HCT116 (cell line): ENCODE measurements around the gene GALK2. TPM values are rescaled to one million over a fixed set of nuclear protein-coding genes. Genes with fewer than 3 reads are reported as not detected.

ENCODE experiments used
- ATAC-seq: fragments of 200-7000 bp; cut with Tn5 transposase; 2 replicates; pipeline ENCODE4 v1.9.1; 2020; ENCODE audit warnings: mild to moderate bottlenecking, moderate library complexity
- BruUV-seq: library from RNA; stranded (reverse); fragments of 400-500 nt; replicated peaks from 2 replicates; lab custom pipeline; 2021; lab: Mats Ljungman, UMichigan
- CTCF ChIA-PET: fragments of 300-600 bp; sonication (Branson Sonifier 250); formaldehyde crosslinking; loops from one replicate; lab custom pipeline; 2021; ENCODE audit warnings: antibody characterized with exemption; lab: Charles Lee
- POLR2A ChIA-PET: fragments of 300-600, 350-600 bp; sonication (Branson Sonifier 250); formaldehyde crosslinking; loops from one replicate; lab custom pipeline; 2021; ENCODE audit warnings: antibody characterized with exemption; lab: Charles Lee
- RAD21 ChIA-PET, 2 experiments: fragments of 300-600 bp; sonication (Branson Sonifier 250); formaldehyde crosslinking; loops; one replicate each; lab custom pipeline; 2023; ENCODE audit warnings: low total read pairs in 2 of 2; ENCODE audit not compliant: uncharacterized antibody in 2 of 2, unreplicated experiment in 2 of 2, low non-redundant PET in 1 of 2; lab: Charles Lee
- DNase-seq: peaks from one replicate; pipeline ENCODE4 v3.0.0-alpha.2; 2010; ENCODE audit warnings: low read depth, low spot score
- H2AFZ ChIP-seq: fragments of 200-600 bp; shearing (Covaris generic), sonication (generic); 2 replicates; pipeline ENCODE4 v1.6.1; 2017; ENCODE audit warnings: low read depth, mixed run types, mixed read lengths, antibody characterized with exemption, low read length; ENCODE audit not compliant: poor library complexity, severe bottlenecking
- H3K27ac ChIP-seq: 2 replicates; pipeline ENCODE4 v1.5.1; 2012; ENCODE audit warnings: low read depth, low read length
- H3K27me3 ChIP-seq: fragments of 200-600 bp; sonication (generic); 2 replicates; pipeline ENCODE4 v1.6.1; 2016; ENCODE audit warnings: mixed run types, low read length, mixed read lengths; ENCODE audit not compliant: insufficient read depth
- H3K36me3 ChIP-seq, 2 experiments: fragments of 200-500 bp in 1 of 2; fragments of 200-600 bp in 1 of 2; sonication (Bioruptor generic) in 1 of 2; sonication (generic) in 1 of 2; 2 replicates each; pipeline versions ENCODE4 v1.5.1 to v1.6.1; 2014 to 2016; ENCODE audit warnings: low read length in 2 of 2, inconsistent platforms in 1 of 2, mixed read lengths in 1 of 2, mixed run types in 1 of 2; ENCODE audit not compliant: insufficient read depth in 2 of 2, control insufficient read depth in 1 of 2
- H3K4me1 ChIP-seq, 2 experiments: fragments of 200-600 bp in 1 of 2; sonication (generic) in 1 of 2; 2 replicates each; pipeline versions ENCODE4 v1.5.1 to v1.6.1; 2012 to 2017; ENCODE audit warnings: low read length in 2 of 2, inconsistent platforms in 1 of 2, mild to moderate bottlenecking in 1 of 2, mixed read lengths in 1 of 2, mixed run types in 1 of 2, moderate library complexity in 1 of 2; ENCODE audit not compliant: insufficient read depth in 2 of 2, control insufficient read depth in 1 of 2
- H3K4me2 ChIP-seq: fragments of 200-600 bp; sonication (generic); 2 replicates; pipeline ENCODE4 v1.6.1; 2017; ENCODE audit warnings: mixed run types, low read length, mixed read lengths
- H3K4me3 ChIP-seq, 2 experiments: fragments of 200-600 bp in 1 of 2; sonication (generic) in 1 of 2; replicated peaks in 1 of 2; 2 replicates each; pipeline ENCODE4 v1.5.1; 2011 to 2016; ENCODE audit warnings: low read length in 2 of 2, control low read depth in 1 of 2, low read depth in 1 of 2, mild to moderate bottlenecking in 1 of 2, mixed read lengths in 1 of 2, mixed run types in 1 of 2
- H3K79me2 ChIP-seq: fragments of 200-600 bp; sonication (generic); 2 replicates; pipeline ENCODE4 v1.6.1; 2017; ENCODE audit warnings: mild to moderate bottlenecking, mixed run types, low read length, moderate library complexity, mixed read lengths; ENCODE audit not compliant: insufficient read depth
- H3K9ac ChIP-seq: fragments of 200-600 bp; sonication (generic); 2 replicates; pipeline ENCODE4 v1.6.1; 2016; ENCODE audit warnings: low read length, mixed read lengths
- H3K9me2 ChIP-seq: fragments of 200-600 bp; sonication (generic), shearing (Covaris generic); 2 replicates; pipeline ENCODE4 v1.6.1; 2017; ENCODE audit warnings: mixed run types, mild to moderate bottlenecking, moderate library complexity; ENCODE audit not compliant: insufficient read depth
- H3K9me3 ChIP-seq, 2 experiments: fragments of 200-500 bp in 1 of 2; fragments of 200-600 bp in 1 of 2; sonication (Bioruptor generic) in 1 of 2; sonication (generic) in 1 of 2; 2 replicates each; pipeline ENCODE4 v1.6.1; 2014 to 2017; ENCODE audit warnings: low read length in 2 of 2, mixed read lengths in 2 of 2, inconsistent platforms in 1 of 2, low read depth in 1 of 2, mild to moderate bottlenecking in 1 of 2, mixed run types in 1 of 2, moderate library complexity in 1 of 2; ENCODE audit not compliant: control insufficient read depth in 1 of 2, insufficient read depth in 1 of 2
- H4K20me1 ChIP-seq: fragments of 200-600 bp; sonication (generic), shearing (Covaris generic); 2 replicates; pipeline ENCODE4 v1.6.1; 2017; ENCODE audit warnings: mixed run types, mild to moderate bottlenecking, moderate library complexity; ENCODE audit not compliant: insufficient read depth
- ATF3 ChIP-seq: IDR thresholded peaks from 2 replicates; pipeline ENCODE4 v1.6.1; 2012
- CTCF ChIP-seq, 3 experiments: fragments of 200-600 bp in 1 of 3; sonication (generic) in 1 of 3; IDR thresholded peaks in 2 of 3; conservative IDR thresholded peaks in 1 of 3; 2 replicates each; pipeline ENCODE4 v1.5.1; 2012 to 2017; ENCODE audit warnings: low read depth in 2 of 3, low read length in 2 of 3, antibody characterized with exemption in 1 of 3, borderline replicate concordance in 1 of 3, control low read depth in 1 of 3, mild to moderate bottlenecking in 1 of 3, mixed read lengths in 1 of 3, mixed run types in 1 of 3, moderate library complexity in 1 of 3; ENCODE audit not compliant: insufficient read depth in 1 of 3
- EGR1 ChIP-seq: IDR thresholded peaks from 2 replicates; pipeline ENCODE4 v1.6.1; 2012; ENCODE audit warnings: low read depth
- ELF1 ChIP-seq: IDR thresholded peaks from 2 replicates; pipeline ENCODE4 v1.6.1; 2012; ENCODE audit warnings: low read depth, borderline replicate concordance
- EZH2 ChIP-seq: fragments of 200-600 bp; sonication (generic); IDR thresholded peaks from 2 replicates; pipeline ENCODE4 v1.6.1; 2017; ENCODE audit warnings: antibody characterized with exemption, mixed run types
- EZH2phosphoT487 ChIP-seq: fragments of 200-600 bp; IDR thresholded peaks from 2 replicates; pipeline ENCODE4 v1.6.1; 2018; ENCODE audit warnings: antibody characterized with exemption, borderline replicate concordance
- FOSL1 ChIP-seq: IDR thresholded peaks from 2 replicates; pipeline ENCODE4 v1.6.1; 2012; ENCODE audit warnings: low read depth
- JUND ChIP-seq: IDR thresholded peaks from 2 replicates; pipeline ENCODE4 v1.6.1; 2012
- MAX ChIP-seq: IDR thresholded peaks from 2 replicates; pipeline ENCODE4 v1.6.1; 2012
- POLR2A ChIP-seq: IDR thresholded peaks from 2 replicates; pipeline ENCODE4 v1.7.0; 2011; ENCODE audit warnings: borderline replicate concordance; ENCODE audit not compliant: insufficient read depth, insufficient read length; ENCODE audit errors: extremely low read depth
- POLR2AphosphoS5 ChIP-seq: IDR thresholded peaks from 2 replicates; pipeline ENCODE4 v1.6.1; 2011; ENCODE audit warnings: mild to moderate bottlenecking, low read depth, low read length, moderate library complexity
- RAD21 ChIP-seq: IDR thresholded peaks from 2 replicates; pipeline ENCODE4 v1.6.1; 2012; ENCODE audit warnings: low read depth, mild to moderate bottlenecking
- SP1 ChIP-seq: IDR thresholded peaks from 2 replicates; pipeline ENCODE4 v1.6.1; 2012; ENCODE audit warnings: low read depth
- SRF ChIP-seq: IDR thresholded peaks from 2 replicates; pipeline ENCODE4 v1.6.1; 2012; ENCODE audit warnings: low read depth
- TCF7L2 ChIP-seq: IDR thresholded peaks from 2 replicates; pipeline ENCODE4 v1.7.0; 2011; ENCODE audit warnings: borderline replicate concordance, inconsistent platforms; ENCODE audit not compliant: insufficient read depth, insufficient read length; ENCODE audit errors: extremely low read depth
- YY1 ChIP-seq: IDR thresholded peaks from 2 replicates; pipeline ENCODE4 v1.6.1; 2011; ENCODE audit warnings: low read length, low read depth, moderate library complexity, mild to moderate bottlenecking; ENCODE audit not compliant: insufficient replicate concordance; ENCODE audit errors: extremely low read depth
- ZFX ChIP-seq: fragments of 450-650 bp; IDR thresholded peaks from 2 replicates; pipeline ENCODE4 v1.6.1; 2017
- ZNF274 ChIP-seq: fragments of 200-500 bp; sonication (Bioruptor generic); IDR thresholded peaks from 2 replicates; pipeline ENCODE4 v1.6.1; 2014; ENCODE audit warnings: mild to moderate bottlenecking, low read depth, low read length, inconsistent platforms
- intact Hi-C: fragments of 100-400 bp; cut with micrococcal nuclease; formaldehyde crosslinking; loops from 2 replicates; pipeline ENCODE4 v1.10.0; 2022
- total RNA-seq: library from RNA; stranded (reverse); gene quantifications from one replicate; pipeline ENCODE4 v1.2.1, GENCODE V29; 2021; ENCODE audit not compliant: unreplicated experiment
- TF ChIP-seq, protein P1 (sequence below): IDR thresholded peaks from 2 replicates; pipeline ENCODE4 v1.6.1; 2011; ENCODE audit warnings: mild to moderate bottlenecking, low read length, moderate library complexity; ENCODE audit not compliant: insufficient replicate concordance; ENCODE audit errors: extremely low read depth

The GALK2 gene
- total RNA-seq, 1 experiment from 2014 or later, result 18.7 TPM

- TF ChIP-seq CTCF (IDR thresholded peaks at IDR 0.05 in 2 of 3, conservative IDR thresholded peaks at IDR 0.05 in 1 of 3; ENCODE audit: borderline replicate concordance in 1 of 3, insufficient read depth in 1 of 3, low read depth in 2 of 3, low read length in 2 of 3), result no peak
- TF ChIP-seq ZNF274, result no peak
These were observed 45.7 kb upstream of the GALK2 start (continued) for GRCh38 chr15:49124371-49124770.

DNA sequence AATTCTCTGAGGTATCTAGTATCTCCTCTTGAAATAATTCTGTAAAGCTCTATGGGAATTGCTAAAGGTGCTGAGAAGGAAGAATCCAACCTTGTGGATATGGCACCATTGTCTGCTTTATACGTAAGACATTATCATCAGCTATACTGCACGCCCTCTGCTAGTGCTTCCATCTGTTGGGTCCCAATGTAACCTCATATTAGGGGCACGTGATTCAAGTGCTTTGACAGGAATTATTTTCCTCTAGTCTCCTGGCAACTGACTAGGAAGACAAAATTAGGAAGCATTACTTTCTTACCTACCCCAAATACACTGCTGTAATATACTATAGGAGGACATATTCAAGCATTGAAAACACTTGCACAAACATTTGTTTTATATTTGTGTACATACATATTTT lies 38.6 kb upstream of the GALK2 start:
- DNase-seq, result no peak
- CTCF ChIA-PET, result no interaction called here
- H3K4me1 ChIP-seq, result no peaks in the 10 kb centered on the region
- no peaks in the 10 kb centered on the region for H3K9me3 ChIP-seq
- peaks cover 55 to 62% of the 10 kb centered on the region in 2 experiments for H3K36me3 ChIP-seq
- H3K9me2 ChIP-seq, result no peaks in the 10 kb centered on the region
- BruUV-seq, result no TSS peak
- RAD21 ChIA-PET, result no interaction called here
- no peak overlapping the region for H3K4me3 ChIP-seq
- no peak overlapping the region for H3K27ac ChIP-seq
- no peak overlapping the region for H2AFZ ChIP-seq
- H3K27me3 ChIP-seq, result no peaks in the 10 kb centered on the region
- POLR2A ChIA-PET, result no interaction called here
- no peaks in the 10 kb centered on the region for H4K20me1 ChIP-seq
- ATAC-seq, result no peak
- no peak overlapping the region for H3K9ac ChIP-seq
- H3K4me2 ChIP-seq, result no peak overlapping the region
- TF ChIP-seq FOSL1 (no peak), EZH2 (no peak), EGR1 (no peak), ELF1 (no peak), ZNF274 (no peak), POLR2A (no peak), RAD21 (no peak), POLR2AphosphoS5 (no peak), SP1 (no peak), JUND (no peak), EZH2phosphoT487 (no peak), ZFX (no peak), MAX (no peak), SRF (no peak), YY1 (no peak), TCF7L2 (no peak), ATF3 (no peak), CTCF (IDR thresholded peaks at IDR 0.05 in 2 of 3, conservative IDR thresholded peaks at IDR 0.05 in 1 of 3; ENCODE audit: borderline replicate concordance in 1 of 3, insufficient read depth in 1 of 3, low read depth in 2 of 3, low read length in 2 of 3) (no peak)
- TF ChIP-seq, protein P1, sequence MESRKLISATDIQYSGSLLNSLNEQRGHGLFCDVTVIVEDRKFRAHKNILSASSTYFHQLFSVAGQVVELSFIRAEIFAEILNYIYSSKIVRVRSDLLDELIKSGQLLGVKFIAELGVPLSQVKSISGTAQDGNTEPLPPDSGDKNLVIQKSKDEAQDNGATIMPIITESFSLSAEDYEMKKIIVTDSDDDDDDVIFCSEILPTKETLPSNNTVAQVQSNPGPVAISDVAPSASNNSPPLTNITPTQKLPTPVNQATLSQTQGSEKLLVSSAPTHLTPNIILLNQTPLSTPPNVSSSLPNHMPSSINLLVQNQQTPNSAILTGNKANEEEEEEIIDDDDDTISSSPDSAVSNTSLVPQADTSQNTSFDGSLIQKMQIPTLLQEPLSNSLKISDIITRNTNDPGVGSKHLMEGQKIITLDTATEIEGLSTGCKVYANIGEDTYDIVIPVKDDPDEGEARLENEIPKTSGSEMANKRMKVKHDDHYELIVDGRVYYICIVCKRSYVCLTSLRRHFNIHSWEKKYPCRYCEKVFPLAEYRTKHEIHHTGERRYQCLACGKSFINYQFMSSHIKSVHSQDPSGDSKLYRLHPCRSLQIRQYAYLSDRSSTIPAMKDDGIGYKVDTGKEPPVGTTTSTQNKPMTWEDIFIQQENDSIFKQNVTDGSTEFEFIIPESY, result no peak
- H3K79me2 ChIP-seq, result 0 out of 2 replicates have a peak, but pooled peaks cover 6% of the 10 kb centered on the region
- intact Hi-C loops, result no loop called here
